Suppressor macrophage treated with lipopolysaccharide for 4 hours (primary cell): ENCODE measurements around the gene TMEM45A.
A peak's percentile ranks its signal among the peaks of the same experiment; 100 is the strongest.
"Not testable (repeated sequence)": the region's sequence is repeated elsewhere in the genome, so short reads cannot be mapped to it uniquely, and the experiment has no call there.

Source experiments
- DNase-seq: peaks from one replicate; pipeline ENCODE4 v3.0.0-alpha.2; 2020

Gene TMEM45A, protein sequence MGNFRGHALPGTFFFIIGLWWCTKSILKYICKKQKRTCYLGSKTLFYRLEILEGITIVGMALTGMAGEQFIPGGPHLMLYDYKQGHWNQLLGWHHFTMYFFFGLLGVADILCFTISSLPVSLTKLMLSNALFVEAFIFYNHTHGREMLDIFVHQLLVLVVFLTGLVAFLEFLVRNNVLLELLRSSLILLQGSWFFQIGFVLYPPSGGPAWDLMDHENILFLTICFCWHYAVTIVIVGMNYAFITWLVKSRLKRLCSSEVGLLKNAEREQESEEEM

DNA sequence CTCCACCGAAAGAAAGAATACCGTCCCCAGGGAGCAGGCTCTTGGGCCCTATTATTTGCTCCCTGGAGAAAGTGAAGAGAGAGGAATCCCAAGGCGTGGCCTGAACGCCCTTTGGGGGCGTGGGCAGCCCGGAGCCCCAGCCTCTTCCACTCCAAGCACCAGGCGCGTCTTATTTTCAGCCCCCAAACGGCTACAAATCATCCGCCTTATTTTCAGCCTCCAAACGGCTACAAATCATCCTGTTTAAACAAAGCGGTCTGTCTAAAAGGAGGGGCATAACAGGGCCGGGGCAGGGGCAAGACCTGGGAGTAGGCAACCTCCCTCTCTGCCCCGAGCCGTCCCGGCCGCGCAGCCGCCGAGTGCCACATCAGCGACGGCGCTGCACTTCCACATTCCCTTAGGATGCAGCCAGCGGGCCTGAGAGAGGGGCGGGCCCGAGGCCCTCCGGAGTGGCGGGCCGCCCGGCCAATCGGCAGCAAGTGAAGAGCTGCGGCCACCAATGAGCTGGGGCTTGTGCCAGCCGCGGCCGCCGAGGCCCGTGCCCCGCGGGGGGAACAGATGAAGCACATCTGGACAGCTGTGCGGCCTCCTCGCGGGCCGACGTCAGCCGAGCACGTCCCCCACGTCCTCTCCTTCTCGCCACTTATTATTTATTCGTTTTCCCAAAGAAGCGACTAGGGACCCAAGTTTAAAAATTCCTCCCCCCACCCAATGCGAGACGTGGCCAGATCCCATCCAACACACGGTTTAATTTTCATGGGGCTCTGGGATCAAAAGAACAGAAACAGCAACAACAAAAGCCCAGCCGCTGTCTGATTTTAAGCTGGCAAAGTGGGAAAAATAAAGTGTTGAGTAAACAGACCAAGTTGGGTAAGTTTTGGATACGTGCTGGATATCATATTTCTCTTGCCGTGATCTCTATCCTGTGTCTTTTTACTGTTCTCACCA lies at the start of gene TMEM45A:
Gene TMEM45A, plus strand, starts transcription at position 561 of the 948 bp plus-strand sequence. CDS start 62,593 bp downstream, outside the sequence.
- peak; percentile 97 for DNase-seq

DNA sequence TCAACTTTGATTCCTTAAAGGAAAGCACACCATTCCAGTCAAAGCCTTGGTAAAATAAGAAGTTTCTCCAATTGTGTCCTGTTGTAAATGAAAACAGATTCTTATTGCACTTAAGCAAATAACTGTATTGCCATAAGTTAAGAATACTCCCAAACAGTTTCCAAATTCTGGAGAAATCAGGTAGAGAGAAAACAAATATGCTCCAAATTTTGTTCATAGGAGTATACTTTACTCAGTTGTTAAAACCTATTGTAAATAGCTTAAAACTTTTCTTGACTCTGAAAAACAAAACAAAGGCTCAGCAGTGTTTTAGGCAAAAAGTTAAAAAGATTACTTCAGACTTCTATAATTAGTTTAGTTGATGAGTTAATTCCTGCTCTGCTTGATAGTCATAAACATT lies 48.7 kb upstream of the TMEM45A start:
- DNase-seq = no peak

DNA sequence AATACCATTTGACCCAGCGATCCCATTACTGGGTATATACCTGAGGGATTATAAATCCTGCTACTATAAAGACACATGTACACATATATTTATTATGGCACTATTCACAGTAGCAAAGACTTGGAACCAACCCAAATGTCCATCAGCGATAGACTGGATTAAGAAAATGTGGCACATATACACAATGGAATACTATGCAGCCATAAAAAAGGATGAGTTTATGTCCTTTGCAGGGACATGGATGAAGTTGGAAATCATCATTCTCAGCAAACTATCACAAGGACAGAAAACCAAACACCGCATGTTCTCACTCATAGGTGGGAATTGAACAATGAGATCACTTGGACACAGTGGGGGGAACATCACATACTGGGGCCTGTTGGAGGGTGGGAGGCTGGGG lies 45.4 kb upstream of the TMEM45A start:
- not testable (repeated sequence) for DNase-seq

DNA sequence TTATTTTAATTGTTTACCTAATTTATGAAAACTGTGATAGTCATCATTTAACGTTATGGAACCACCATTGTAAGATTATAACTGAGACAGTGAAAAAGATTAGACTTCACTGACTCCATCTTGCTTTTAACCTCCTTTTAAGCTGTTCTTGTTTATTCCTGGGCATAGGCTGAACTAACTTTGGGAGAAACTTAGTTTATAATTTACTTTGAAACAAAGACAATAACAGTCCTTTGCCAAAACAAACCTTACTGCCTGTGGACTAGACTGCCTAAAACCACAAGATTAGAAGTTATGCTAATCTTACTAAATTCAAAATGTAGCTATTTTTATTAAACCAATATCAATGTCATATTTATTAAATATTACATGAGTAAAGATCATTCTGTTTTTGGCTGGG lies 44.3 kb upstream of the TMEM45A start:
- no peak for DNase-seq

DNA sequence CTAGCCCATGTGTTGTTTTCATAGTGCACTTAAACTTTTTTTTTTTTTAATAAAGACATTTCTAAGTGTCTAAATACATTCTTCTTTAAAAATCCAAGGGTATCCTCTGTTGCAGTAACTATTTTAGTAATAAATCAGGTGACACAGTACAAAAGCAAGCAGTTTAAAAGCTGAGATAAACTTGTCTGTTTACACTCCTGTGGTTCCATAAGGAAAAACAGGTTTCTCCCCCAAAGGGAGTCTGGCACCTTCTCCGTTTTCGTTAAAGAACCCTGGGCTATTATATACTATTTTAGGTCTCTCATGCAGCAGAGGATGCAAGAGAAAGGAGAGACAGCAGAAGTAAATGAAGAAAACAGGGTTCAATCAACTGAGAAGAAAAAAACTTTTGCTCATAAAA lies 43.2 kb upstream of the TMEM45A start:
- no peak for DNase-seq

DNA sequence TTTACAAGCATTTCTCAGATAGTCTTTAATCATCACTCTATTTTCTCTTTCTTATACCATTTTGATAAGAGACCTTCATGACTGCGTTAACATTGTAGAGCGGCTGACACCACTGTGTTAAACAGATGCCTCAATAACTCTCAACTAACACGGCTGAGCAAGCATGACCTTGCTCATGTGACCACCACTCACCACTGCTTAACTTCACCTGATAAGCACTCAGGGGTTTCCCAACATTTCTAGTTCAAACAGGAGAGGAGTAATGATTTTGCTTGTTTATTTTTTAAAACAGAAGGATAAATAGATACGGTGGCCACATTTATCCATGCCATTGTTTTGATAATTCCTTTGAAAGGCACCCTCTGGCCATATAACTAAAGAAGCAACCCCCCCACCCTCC lies 37.7 kb upstream of the TMEM45A start:
- no peak for DNase-seq

DNA sequence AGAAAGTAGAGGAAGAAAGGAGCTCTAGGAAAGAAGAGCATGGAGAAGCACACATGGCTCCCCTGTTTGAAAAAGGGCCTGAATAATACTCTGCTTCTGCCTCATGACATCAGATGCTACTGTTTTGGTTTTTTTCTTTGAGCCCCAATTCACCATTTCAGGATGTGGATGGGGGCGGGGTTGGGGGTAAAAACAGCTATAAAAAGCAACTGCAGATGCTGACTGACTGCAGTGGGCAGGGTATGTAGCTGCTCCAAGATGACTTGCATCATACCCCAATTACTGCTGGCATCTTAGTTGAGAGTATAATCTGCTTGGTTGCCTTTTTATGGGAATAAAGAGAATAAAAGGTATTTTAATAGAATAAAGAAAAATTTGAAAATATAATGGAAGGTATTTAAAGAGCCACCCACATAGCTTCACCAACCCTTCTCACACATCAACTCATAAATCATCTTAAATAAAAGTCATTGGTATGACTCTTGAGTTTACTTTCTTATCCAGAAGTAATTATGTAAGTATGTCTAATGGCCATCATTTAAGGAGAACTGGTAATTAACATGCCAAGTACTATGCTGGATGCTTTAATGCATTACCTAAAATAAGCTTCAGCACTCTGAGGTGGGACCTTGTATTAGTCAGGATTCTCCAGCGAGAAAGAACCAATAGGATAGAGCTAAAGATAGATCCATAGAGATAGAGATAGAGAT lies 36.4 kb upstream of the TMEM45A start:
- no peak for DNase-seq

DNA sequence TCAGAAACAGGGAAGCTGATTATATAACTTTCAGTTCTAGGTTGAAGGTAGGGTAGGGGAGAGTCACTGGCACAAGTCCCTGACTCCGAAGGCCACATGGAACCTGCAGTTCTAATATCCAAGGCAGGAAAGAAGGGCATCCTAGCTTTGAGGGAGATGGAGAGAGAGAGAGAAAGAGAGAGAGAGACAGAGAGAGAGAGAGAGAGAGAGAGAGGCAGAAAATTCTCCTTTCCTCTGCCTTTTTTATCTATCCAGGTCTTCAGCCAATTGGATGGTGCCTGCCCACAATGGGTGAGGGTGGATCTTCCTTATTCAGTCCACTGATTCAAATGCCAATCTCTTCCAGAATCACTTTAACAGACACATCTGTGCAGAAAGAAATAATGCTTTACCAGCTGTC lies 35.7 kb upstream of the TMEM45A start:
- DNase-seq = no peak

DNA sequence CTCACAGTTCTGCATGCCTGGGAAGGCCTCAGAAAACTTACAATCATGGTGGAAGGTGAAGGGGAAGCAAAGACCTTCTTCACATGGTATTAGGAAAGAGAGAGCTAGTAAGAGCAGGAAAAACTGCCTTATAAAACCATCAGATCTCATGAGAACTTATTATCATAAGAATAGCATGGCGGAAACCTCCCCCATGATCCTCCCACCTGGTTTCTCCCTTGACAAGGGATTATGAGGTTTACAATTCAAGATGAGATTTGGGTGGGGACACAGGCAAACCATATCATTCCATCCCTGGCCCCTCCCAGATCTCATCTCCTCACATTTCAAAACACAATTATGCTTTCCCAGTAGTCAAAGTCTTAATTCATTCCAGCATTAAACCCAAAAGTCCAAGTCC lies 34.6 kb upstream of the TMEM45A start:
- no peak for DNase-seq

DNA sequence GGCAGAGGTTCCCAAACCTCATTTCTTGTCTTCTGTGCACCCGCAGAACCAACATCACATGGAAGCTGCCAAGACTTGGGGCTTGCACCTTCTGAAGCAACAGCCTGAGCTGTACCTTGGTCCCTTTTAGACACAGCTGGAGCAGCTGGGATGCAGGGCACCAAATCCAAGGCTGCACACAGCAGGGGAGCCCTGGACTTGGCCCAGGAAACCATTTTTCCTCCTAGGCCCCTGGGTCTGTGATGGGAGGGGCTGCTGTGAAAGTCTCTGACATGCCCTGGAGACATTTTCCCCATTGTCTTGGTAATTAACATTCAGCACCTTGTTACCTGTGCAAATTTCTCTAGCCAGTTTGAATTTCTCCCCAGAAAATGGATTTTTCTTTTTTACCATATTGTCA lies 33.6 kb upstream of the TMEM45A start:
- DNase-seq = no peak

DNA sequence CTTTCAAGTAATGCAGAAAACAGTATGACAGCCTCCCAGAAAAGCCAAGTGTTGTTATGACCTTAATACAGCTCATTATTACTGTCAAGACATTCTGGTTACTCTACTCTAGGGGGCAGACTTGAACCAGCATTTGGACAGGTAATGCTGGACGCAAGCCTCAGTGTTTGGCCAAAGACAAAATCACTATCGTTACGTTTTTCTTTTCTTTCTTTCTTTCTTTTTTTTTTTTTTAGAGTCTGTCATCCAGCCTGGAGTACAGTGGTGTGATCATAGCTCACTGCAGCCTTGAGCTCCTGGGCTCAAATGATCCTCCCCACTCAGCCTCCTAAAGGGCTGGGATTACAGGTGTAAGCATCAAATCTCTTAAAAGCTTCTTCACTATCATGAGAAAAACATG lies 29.4 kb upstream of the TMEM45A start:
- DNase-seq = peak; percentile 71

DNA sequence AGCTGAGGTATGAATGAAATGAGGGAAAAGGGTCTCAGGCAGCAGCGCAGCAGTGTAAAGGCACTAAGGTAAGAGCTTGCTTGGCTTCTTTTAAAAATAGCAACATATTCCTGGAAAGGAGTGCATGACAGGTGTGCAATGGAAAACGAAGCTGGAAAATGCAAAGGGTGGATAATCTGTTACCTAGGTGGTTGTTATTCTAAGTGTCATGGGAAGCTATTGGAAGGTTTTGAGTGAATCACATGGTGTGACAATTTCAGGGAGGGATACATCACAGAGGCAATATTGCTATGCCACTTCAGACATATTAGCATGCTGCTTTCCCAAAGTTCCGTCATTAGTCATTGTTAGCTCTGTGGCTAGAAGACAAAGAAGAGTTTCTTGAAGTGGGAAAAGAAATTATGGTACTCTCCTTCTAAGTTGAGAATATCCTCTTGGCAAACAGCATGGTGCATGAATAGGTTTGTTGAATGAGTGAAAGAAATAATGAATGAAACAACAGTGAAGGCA lies 28.7 kb upstream of the TMEM45A start:
- no peak for DNase-seq

DNA sequence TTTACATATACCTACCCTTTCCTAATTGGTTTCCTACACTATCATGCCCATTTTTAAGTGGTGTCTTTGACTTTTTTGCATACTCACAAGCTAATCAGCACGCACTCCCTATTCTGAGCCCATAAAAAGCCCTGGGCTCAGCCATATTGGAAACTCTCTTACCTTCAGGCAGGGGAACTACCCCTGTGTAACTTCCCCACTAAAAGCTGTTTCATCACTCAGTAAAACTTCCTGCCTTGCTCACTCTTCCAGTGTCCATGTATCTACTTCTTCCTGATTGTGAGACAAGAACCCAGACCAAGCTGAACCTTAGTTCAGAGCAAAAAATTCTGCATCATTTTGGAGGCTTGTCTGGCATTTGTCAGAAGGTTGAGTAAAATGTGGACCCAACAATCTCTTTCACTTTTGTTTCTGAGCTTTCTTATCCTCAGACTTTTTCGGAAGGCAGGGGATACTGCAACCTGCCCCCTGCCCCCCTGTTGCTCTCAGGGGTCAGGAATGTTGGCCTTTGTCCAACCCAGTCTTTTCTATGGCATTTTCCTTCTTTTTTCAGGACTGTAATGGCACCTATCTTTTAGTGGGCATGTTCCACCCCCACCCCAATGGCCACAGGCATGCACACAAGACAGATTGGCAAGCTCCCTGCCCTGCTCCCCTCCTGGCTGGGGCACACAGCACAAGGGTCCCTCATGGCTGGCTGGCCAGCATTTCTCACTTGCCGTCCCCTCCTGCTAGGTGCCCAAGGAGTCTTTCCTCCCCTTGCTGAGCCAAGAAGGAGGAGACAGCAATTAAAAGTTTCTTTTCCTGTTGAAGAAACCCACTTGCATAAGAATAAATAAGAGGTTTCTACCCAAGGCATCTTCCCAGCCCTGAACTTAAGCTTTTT lies 26.3 kb upstream of the TMEM45A start:
- DNase-seq = peak; percentile 48

DNA sequence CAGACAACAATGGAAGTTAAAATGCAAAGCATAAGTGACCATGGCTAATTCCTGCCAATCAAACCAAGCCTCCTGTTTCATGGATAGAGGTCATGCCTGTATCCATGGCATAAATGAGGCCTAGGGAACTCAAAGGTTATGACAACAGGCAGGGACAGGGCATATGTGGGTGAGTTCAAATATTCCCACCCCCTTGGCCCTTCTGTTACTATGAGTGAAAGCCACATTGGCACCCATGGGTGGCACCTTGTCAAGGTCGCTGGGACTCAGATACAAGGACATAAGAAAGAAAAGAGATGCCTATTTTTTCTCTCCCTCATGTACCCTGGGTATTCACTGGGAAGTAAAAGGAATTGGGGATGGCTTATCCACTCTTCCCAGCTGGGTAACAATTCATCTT lies 25.3 kb upstream of the TMEM45A start:
- no peak for DNase-seq

DNA sequence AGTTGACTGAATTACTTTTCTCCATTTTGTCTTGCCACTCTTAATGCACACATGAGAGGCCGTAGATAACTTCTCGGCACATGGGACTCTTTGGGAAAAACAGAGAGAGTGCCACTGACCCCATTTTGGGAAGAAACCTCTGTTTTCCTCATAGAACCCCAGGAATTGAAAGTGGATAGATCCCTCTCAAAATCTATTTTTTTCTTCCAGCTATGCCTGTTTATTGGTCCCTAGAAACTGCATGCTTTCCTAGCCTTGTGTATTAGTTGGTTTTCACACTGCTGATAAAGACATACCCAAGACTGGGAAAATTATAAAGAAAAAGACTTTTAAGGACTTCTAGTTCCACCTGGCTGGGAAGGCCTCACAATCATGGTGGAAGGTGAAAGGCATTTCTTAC lies 23.7 kb upstream of the TMEM45A start:
- DNase-seq = no peak

DNA sequence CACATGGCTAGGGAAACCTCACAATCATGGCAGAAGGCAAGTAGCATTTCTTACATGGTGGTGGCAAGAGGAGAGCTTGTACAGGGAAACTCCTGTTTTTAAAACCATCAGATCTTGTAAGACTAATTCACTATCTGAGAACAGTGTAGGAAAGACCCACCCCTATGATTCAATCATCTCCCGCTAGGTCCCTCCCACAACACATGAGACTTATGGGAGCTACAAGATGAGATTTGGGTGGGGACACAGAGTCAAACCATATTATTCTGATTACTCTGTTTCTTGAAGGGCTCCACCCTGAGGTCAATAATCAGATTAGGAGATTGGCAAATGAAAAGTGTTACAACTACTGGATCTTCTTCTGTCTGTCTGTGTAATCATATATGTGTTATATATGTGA lies 21.5 kb upstream of the TMEM45A start:
- no peak for DNase-seq

DNA sequence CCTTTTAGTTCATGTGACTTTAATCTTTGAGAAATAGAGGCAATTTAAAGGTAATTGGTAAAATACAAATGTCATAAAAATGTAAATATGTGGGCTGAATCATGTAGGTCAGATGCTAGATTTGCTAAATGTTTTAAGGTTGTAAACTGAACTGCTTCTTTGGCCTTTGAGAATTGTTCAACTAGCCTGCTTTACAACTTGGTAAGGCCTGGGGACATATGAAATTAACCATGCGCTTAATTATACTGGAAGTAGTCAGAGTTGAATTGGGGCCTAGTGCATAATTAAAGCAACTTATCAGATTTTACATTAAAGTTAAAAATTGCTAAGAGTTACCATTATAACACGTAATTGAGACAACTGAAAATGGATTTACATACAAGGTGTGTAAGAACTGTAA lies 21.0 kb upstream of the TMEM45A start:
- no peak for DNase-seq

DNA sequence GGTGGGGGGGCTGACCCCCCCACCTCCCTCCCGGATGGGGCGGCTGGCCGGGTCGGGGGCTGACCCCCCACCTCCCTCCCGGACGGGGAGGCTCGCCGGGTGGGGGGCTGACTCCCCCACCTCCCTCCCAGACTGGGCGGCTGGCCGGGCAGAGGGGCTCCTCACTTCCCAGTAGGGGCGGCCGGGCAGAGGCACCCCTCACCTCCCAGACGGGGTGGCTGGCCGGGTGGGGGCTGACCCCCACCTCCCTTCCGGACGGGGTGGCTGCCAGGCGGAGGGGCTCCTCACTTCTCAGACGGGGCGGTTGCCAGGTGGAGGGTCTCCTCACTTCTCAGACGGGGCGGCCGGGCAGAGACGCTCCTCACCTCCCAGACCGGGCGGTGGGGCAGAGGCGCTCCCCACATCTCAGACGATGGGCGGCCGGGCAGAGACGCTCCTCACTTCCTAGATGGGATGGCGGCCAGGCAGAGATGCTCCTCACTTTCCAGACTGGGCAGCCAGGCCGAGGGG lies 14.5 kb upstream of the TMEM45A start:
- DNase-seq = not testable (repeated sequence)

DNA sequence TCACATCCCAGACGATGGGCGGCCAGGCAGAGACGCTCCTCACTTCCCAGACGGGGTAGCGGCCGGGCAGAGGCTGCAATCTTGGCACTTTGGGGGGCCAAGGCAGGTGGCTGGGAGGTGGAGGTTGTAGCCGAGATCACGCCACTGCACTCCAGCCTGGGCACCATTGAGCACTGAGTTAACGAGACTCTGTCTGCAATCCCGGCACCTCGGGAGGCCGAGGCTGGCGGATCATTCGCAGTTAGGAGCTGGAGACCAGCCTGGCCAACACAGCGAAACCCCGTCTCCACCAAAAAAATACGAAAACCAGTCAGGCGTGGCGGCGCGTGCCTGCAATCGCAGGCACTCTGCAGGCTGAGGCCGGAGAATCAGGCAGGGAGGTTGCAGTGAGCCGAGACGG lies 13.9 kb upstream of the TMEM45A start:
- DNase-seq = not testable (repeated sequence)

DNA sequence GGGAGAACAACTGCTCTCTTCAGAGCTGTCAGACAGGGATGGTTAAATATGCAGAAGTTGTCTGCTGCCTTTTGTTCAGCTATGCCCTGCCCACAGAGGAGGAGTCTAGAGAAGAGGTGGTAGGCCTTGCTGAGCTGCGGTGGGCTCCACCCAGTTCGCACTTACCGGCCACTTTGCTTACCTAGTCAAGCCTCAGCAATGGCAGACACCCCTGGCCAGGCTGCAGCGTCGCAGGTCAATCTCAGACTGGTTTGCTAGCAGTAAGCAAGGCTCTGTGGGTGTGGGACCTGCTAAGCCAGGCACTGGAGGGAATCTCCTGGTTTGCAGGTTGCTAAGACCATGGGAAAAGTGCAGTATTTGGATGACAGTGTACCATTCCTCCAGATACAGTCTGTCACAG lies 12.3 kb upstream of the TMEM45A start:
- no peak for DNase-seq

DNA sequence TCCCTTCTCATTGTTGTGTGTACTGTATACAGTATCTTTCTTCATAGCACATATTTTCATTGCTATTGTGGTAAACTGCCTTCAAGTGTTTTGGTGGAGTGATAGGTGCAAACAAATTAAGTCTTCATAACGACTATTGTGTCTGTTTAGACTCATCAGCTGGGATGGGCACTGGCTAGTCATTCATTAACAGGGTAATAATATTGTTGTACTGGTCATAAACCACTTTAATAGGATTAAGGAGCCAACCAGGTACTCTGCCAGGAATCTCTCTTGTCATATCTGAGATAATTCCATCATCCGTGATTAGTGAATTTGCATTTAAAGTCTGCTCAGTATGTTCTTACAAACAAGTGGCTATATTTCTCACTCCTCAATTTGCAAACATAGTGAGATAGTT lies 10.2 kb upstream of the TMEM45A start:
- DNase-seq = no peak

DNA sequence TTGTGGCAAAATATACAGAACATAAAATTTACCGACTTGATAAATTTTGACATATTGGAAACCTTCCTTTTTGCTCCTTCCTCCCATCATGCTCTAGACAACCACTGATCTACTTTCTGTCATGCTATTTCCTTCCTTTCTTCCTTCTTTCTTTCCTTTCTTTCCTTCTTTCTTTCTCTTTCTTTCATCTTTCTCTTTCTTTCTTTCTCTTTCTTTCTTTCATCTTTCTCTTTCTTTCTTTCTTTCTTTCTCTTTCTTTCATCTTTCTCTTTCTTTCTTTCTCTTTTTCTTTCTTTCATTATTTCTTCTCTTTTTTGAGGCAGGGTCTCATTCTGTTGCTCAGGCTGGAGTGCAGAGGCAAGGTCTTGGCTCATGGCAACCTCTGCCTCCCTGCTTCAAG lies 8.9 kb upstream of the TMEM45A start:
- no peak for DNase-seq
